MG63 (cell line): Measurements from ENCODE around the gene SYT14. TPM values are rescaled to one million over a fixed set of nuclear protein-coding genes. Genes with fewer than 3 reads are reported as not detected.
"Not testable (repeated sequence)": the region's sequence is repeated elsewhere in the genome, so short reads cannot be mapped to it uniquely, and the experiment has no call there.

Source experiments
- DNase-seq: peaks from one replicate; pipeline ENCODE4 v3.0.0-alpha.2; 2020
- H3K27me3 ChIP-seq: fragments of 250-450 bp; sonication (Bioruptor Pico); 2 replicates; pipeline ENCODE4 v1.5.1; 2020; ENCODE audit warnings: mild to moderate bottlenecking, moderate library complexity
- H3K36me3 ChIP-seq: fragments of 250-450 bp; sonication (Bioruptor Pico); 2 replicates; pipeline ENCODE4 v1.5.1; 2020; ENCODE audit warnings: mild to moderate bottlenecking, moderate library complexity
- H3K4me3 ChIP-seq: fragments of 250-450 bp; sonication (Bioruptor Pico); 2 replicates; pipeline ENCODE4 v1.5.1; 2020; ENCODE audit warnings: mild to moderate bottlenecking, moderate library complexity
- H3K9me3 ChIP-seq: fragments of 250-450 bp; sonication (Bioruptor Pico); 2 replicates; pipeline ENCODE4 v1.5.1; 2020; ENCODE audit warnings: mild to moderate bottlenecking, moderate library complexity
- total RNA-seq: library from RNA; depleted of rRNA; stranded (reverse); fragments of >200 nt; shearing (Covaris generic); gene quantifications from 2 replicates; pipeline ENCODE4 v1.2.3, GENCODE V29; 2014; ENCODE audit warnings: low replicate concordance

SYT14 gene
- total RNA-seq, 1 experiment from 2014 or later: 0.66 TPM

DNA sequence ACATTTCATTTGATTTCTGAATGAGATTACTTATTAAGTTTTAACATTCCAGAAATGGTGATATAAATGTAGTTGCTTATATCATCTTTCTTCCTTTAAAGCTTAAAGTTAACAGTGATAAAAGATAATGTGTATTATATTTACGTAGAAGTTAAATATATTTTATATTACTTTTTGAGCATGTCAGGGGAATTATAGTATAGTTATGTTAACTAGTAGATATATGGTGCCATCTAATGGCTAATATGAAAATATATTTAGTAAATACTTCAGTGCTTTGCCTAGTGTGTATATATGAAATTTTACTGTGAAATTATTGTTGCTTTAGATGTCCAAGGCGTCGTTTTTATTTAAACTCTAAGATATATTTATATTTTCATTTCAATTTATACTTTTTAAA, 51.5 kb downstream of the SYT14 start:
- H3K27me3 ChIP-seq: peaks cover 7% of the 10 kb centered on the region
- DNase-seq: no peak
- H3K9me3 ChIP-seq: no peaks in the 10 kb centered on the region
- H3K4me3 ChIP-seq: no peak overlapping the region
- no peaks in the 10 kb centered on the region for H3K36me3 ChIP-seq

DNA sequence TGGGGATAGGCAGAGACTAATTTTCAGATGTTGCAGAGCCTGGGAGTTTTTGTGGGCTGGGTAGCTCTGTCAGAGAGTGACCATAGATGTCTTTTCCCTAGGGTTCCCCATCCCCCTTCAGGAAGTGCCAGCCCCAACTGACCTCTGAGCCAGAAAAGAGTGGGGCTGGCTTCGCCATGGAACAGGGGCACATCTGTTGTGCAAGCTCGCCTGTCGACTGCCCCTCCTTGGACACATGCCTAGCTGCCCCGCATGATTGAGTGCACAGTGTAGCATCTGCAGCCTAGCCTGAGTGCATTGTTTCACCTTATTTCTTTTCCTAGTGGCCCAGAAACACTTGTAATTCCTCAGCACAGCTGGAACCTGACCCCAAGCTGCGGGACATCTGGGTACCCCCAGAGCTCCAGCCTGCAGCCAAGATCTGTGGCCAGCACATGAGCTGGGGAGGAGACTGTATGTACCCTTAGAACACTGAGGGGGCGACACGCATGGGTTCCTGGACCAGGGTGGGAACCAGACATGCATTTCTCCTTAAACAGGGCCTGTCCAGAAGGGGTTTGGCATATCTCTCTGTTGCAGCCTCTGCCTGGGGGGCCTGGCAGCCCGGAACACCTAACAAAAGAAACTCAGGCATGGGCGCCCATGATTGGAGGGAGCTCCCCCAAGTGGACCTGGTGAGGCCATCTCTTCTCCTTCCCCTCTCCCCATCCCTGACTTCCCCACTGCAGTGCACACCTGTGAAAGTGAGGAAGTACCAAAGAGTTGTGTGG, 55.2 kb downstream of the SYT14 start:
- no peak for DNase-seq
- Histone ChIP-seq H3K27me3 (peaks cover 17% of the 10 kb centered on the region), H3K36me3 (no peaks in the 10 kb centered on the region), H3K9me3 (no peaks in the 10 kb centered on the region), H3K4me3 (no peak overlapping the region)

DNA sequence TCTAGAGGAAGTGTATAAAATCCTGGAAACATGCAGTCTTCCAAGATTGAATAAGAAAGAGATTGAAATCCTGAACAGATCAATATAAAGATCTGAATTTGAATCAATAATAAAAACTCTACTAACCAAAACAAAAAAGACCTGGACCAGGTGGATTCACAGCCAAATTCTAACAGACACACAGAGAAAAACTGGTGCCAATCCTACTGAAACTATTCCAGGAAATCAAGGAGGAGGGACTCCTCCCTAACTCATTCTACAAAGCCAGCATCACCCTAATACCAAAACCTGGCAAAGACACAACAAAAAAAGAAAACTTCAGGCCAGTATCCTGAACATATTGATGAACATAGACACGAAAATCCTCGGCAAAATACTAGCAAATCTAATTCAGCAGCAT, 58.3 kb downstream of the SYT14 start:
- DNase-seq: no peak
- no peak overlapping the region for H3K4me3 ChIP-seq

DNA sequence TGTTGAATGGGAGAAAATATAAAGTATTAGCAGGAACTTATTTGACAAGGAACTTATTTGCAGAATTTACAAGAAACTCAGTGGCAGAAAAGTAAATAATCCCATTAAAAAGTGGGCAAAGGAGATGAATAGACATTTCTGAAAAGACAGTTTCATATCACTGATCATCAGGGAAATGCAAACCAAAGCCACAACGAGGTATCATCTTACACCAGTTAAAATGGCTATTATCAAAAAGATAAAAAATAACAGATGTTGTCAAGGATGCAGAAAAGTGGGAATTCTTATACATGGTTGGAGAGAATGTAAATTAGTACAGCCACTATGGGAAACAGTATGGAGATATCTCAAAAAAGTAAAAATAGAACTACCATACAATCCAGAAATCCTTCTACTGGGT, 61.0 kb downstream of the SYT14 start:
- Histone ChIP-seq H3K36me3 (no peaks in the 10 kb centered on the region), H3K4me3 (no peak overlapping the region), H3K9me3 (no peaks in the 10 kb centered on the region), H3K27me3 (peaks cover 32% of the 10 kb centered on the region)
- DNase-seq: no peak

More for the DNA sequence above, 58.3 kb downstream of the SYT14 start:
- H3K36me3 ChIP-seq: no peaks in the 10 kb centered on the region
- no peaks in the 10 kb centered on the region for H3K9me3 ChIP-seq
- H3K27me3 ChIP-seq: peaks cover 32% of the 10 kb centered on the region

DNA sequence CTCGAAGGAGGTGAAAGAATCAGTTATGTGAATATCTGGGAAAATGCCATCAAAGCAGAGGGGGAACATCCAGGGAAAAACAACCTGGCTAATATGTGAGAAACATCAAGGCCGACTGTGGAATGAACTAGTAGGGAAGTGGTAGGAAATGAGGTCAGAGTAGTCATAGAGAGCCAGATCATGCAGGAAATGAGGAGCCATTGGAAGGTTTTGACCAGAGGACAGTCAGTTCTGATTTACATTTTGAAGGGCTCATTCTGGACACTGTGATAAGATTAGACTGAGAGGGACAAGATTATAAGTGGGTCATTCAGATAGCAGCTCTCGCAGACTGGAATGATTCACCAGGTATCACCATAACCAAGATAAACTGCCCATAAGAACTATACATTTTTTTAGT, 63.7 kb downstream of the SYT14 start:
- no peak for DNase-seq
- peaks cover 30% of the 10 kb centered on the region for H3K27me3 ChIP-seq
- H3K9me3 ChIP-seq: no peaks in the 10 kb centered on the region
- H3K36me3 ChIP-seq: no peaks in the 10 kb centered on the region
- H3K4me3 ChIP-seq: no peak overlapping the region

DNA sequence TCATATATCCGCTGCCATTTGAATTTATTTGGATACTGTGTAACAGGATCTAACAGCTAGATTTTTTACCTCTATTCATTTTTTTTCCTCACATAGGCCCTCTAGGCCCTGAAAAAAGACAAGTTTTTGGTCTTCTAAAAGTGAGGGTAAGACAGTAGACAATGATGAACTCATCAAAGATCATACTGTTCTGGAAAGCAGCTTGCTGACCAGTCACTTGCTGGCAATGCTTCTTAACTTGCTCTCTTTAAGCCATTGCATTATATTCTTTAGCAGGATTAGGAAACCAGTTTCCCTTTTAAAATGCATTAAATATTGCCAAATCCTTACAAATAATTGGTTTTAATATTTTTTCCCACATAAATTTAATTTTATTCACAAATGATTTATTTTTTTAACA, 65.5 kb downstream of the SYT14 start:
- Histone ChIP-seq H3K9me3 (no peaks in the 10 kb centered on the region), H3K4me3 (no peak overlapping the region), H3K36me3 (no peaks in the 10 kb centered on the region), H3K27me3 (peaks cover 26% of the 10 kb centered on the region)
- DNase-seq: no peak

DNA sequence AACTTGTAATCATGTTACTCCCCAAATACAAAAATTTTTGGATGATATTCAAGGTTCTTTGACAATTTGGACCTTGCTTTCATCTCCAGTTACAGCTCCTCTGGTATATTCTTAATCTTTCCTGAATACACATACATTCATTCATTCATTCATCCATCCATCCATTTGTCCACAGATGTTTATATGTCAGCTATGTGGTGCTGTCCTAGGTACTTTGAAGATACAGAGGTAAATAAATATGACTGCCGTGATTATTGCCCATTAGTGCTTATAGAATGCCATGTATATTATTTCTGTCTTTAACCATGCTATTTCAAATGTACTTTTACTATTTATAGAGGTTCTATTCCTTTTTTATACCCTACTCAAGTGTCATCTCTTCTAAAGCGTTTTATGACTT, 72.1 kb downstream of the SYT14 start:
- Histone ChIP-seq H3K27me3 (peaks cover 4% of the 10 kb centered on the region), H3K9me3 (no peaks in the 10 kb centered on the region), H3K4me3 (no peak overlapping the region), H3K36me3 (no peaks in the 10 kb centered on the region)
- DNase-seq: no peak

DNA sequence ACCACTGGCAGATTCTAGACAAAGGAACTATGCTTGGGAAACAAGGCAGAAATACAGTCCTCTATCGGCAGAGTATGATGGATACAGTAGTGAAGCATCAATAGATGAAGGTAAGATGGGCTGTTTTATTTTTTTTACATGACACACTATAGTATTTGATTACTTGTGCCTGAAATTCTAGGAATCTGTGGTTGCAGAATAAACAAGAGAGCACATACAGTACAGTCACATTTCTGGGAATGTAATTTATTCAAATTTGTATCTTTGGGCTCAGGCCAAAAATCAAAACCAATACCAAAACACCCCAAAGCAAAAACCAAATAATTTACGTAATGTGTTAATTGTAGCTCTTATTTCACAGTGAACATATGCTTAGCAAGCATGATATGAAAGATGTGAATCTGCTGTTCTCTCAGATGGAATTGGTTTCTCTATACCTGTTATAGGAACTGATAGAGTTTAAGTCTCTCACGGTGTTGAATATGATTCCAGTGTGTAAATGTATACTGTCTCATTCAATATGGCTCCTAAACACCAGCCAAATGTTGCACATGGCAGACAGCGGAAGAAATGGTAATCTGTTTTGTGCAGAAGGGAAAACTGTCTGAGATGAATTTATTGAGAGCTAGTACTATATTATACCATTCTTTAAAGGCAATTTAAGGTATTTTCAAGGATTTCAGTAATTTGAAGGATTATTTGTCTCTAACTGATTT, 83.3 kb downstream of the SYT14 start:
- no peak for DNase-seq
- no peaks in the 10 kb centered on the region for H3K9me3 ChIP-seq
- H3K4me3 ChIP-seq: no peak overlapping the region
- H3K27me3 ChIP-seq: peaks cover 3% of the 10 kb centered on the region
- no peaks in the 10 kb centered on the region for H3K36me3 ChIP-seq

DNA sequence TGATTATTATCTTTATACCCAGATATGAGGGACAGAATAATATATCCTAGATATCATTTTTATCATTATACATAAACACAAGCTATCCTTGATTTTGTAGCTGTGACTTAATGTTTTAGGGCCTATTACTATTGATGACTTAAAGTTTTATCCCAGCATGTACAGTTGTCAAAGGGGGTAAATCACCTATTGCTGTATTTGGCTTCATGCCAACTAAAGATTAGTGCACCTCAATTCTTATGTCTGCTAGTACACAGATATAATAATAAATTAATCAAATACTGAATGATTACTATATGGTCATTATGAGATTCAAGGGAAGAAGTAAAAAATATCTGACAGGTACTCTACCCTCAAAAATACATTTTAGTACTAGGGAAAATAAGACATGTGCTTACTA, 84.0 kb downstream of the SYT14 start:
- Histone ChIP-seq H3K36me3 (no peaks in the 10 kb centered on the region), H3K9me3 (no peaks in the 10 kb centered on the region)
- DNase-seq: no peak

DNA sequence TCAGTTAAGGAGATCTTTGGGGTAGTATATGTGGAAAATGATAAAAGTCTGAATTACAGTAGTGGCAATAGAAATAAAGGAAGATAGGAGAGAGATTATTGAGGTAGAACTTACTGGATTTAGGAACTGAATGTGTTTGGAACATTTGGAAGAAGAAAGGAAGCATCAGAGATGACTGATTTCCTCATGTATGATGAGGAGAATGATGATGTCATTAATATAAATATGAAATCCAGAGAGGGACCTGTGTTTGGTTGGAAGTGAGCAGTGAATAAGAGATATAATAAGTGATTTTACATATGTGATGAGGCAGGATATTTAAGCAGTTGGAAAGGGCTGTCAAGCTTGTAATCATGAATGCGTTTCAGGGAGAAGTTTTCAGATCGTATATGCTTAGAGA, 86.3 kb downstream of the SYT14 start:
- Histone ChIP-seq H3K27me3 (peaks cover 10% of the 10 kb centered on the region), H3K36me3 (no peaks in the 10 kb centered on the region), H3K9me3 (no peaks in the 10 kb centered on the region), H3K4me3 (no peak overlapping the region)
- DNase-seq: no peak

More for the DNA sequence above, 84.0 kb downstream of the SYT14 start:
- Histone ChIP-seq H3K4me3 (no peak overlapping the region), H3K27me3 (peaks cover 3% of the 10 kb centered on the region)

DNA sequence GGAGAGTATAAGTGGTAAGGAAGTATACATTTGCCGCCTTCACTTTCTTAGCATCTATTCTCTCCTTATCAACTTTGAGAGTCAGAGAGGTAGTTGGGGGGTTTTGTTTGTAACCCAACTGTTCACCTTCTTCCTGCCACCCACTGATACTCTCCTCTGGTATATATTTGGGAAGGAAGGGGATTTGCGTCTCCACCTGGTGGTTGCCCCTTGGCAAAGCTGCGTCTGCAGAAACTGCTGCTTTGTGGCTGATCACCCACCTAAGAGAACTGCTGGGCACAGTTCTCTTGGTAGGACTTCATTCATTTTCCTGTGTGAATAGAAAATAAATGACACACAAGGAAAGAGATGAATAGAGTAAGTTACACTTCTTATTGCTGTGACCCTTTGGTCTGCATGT, 87.0 kb downstream of the SYT14 start:
- Histone ChIP-seq H3K9me3 (no peaks in the 10 kb centered on the region), H3K36me3 (no peaks in the 10 kb centered on the region), H3K4me3 (no peak overlapping the region), H3K27me3 (peaks cover 10% of the 10 kb centered on the region)
- no peak for DNase-seq

DNA sequence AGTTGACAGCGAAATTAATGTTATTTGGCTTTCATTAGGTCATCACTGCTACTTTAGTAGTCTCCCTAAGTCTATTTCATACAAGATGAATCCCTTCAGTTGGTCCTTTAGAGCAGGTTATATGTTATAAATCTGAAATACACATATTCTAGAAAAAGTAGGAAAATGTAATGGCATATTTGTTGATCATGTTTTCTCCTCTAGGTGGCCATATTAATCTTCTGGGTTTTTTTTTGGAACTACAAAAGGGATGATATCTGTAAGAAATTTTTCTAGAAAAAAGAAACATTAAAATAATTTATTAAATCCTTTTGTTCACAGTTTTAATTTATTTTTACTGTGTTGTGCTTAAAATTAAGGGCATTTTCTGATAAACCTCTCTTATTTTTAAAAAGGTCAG, 87.9 kb downstream of the SYT14 start:
- DNase-seq: no peak
- H3K36me3 ChIP-seq: no peaks in the 10 kb centered on the region
- H3K4me3 ChIP-seq: no peak overlapping the region
- H3K9me3 ChIP-seq: no peaks in the 10 kb centered on the region
- H3K27me3 ChIP-seq: peaks cover 10% of the 10 kb centered on the region

DNA sequence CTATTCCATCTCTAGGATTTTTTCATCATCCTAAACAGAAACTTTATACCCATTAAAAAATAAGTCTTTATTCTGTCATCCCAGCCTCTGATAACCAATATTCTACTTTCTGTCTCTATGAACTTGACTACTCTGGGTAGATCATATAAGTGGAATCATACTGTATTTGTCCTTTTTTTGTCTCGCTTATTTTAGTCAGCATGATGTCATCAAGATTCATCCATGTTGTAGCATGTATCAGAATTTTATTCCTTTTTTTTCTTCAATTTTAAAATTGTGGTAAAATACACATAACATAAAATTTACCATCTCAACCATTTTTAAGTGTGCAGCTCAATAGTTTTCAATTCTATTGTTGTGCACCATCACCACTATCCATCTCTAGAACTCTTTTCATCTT, 90.0 kb downstream of the SYT14 start:
- Histone ChIP-seq H3K27me3 (peaks cover 13% of the 10 kb centered on the region), H3K4me3 (no peak overlapping the region), H3K9me3 (no peaks in the 10 kb centered on the region), H3K36me3 (no peaks in the 10 kb centered on the region)
- DNase-seq: no peak

DNA sequence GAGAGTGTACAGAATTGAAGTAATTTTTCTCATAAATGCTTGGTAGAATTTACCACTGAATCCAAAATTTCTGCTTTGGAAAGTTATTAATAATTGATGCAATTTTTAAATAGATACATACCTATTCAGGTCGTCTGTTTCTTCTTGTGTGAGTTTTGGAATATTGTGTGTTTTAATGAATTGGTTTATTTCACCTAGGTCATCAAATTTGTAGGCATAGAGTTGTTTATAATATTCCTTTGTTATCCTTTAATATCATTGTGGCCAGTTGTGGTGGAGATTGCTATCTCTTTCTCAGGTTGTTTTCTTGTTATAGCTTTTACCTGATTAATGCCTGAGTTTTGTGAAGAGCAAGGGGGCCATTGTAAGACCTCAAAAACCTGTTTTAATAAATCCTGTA, 93.5 kb downstream of the SYT14 start:
- no peak for DNase-seq
- peaks cover 13% of the 10 kb centered on the region for H3K27me3 ChIP-seq
- no peak overlapping the region for H3K4me3 ChIP-seq
- H3K9me3 ChIP-seq: no peaks in the 10 kb centered on the region
- no peaks in the 10 kb centered on the region for H3K36me3 ChIP-seq

DNA sequence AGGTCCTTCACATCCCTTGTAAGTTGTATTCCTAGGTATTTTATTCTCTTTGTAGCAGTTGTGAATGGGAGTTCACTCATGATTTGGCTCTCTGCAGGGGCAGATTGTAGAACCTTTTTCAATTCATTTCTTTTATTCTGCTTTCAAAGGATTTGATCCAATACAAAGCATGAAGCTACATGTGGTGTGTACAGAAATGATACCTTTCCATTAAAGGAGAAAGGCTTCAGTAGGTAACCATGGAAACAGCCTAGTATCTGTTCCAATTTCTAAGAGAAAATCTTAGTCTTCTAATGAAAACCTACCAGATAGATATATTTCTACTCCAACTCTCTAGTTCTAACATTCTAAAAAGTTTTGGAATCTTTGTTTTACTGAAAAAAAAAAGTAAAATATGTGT, 105.0 kb downstream of the SYT14 start:
- Histone ChIP-seq H3K36me3 (no peaks in the 10 kb centered on the region), H3K4me3 (no peak overlapping the region), H3K27me3 (peaks cover 6% of the 10 kb centered on the region; the same call in 1 of the 2 replicates), H3K9me3 (no peaks in the 10 kb centered on the region; the same call in 1 of the 2 replicates)
- no peak for DNase-seq

DNA sequence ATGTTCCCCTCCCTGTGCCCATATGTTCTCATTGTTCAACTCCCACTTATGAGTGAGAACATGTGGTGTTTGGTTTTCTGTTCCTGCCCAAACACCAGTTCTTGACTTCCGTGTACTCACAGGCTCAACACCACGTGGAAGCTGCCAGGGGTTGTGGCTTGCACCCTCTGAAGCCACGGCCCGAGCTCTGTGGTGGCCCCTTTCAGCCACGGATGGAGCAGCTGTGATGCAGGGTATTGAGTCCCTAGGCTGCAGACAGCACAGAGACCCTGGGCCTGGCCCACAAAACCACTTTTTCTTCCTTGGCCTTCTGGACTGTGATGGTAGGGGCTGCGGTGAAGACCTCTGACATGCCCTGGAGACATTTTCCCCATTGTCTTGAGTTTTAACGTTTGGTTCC, 111.6 kb downstream of the SYT14 start:
- Histone ChIP-seq H3K36me3 (no peaks in the 10 kb centered on the region), H3K9me3 (no peaks in the 10 kb centered on the region), H3K4me3 (no peak overlapping the region), H3K27me3 (0 out of 2 replicates have a peak, but pooled peaks cover 3% of the 10 kb centered on the region)
- DNase-seq: no peak

DNA sequence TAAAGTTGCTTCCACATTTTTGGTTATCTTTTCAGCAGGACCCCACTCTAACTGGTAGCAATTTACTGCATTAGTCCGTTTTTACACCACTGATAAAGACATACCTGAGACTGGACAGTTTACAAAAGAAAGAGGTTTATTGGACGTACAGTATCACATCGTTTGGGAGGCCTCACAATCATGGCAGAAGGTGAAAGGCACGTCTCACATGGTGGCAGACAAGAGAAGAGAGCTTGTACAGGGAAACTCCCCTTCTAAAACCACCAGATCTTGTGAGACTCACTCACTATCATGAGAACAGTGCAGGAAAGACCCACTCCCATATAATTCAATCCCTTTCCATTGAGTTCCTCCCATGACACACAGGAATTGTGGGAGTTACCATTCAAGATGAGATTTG, 112.5 kb downstream of the SYT14 start:
- DNase-seq, H3K9me3 ChIP-seq, H3K36me3 ChIP-seq, H3K27me3 ChIP-seq, H3K4me3 ChIP-seq: not testable (repeated sequence)

DNA sequence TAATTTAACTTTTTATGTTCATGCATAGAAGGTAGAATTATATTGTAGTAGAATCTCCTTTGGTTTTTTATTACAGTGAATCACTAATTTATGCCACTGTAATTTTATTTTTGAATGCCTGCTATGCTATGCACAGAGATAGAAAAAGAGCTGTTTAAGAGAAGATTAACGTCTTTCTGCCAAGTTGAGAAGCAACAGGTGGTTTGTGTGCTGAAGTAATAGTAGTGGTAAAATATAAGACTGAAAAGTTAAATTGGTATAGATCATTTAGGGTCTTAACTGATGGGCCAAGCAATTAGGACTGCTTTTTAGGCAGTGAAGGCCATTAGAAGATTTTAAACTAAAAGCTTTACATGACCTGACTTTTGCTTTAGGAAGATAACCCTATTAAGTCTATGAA, 115.1 kb downstream of the SYT14 start:
- Histone ChIP-seq H3K9me3 (no peaks in the 10 kb centered on the region), H3K27me3 (peaks cover 3% of the 10 kb centered on the region; the same call in 1 of the 2 replicates), H3K36me3 (no peaks in the 10 kb centered on the region), H3K4me3 (no peak overlapping the region)
- DNase-seq: no peak
